ENCODE data around the gene NUBPL.
"Not testable (repeated sequence)": the region's sequence is repeated elsewhere in the genome, so short reads cannot be mapped to it uniquely, and the experiment has no call there.

NUBPL gene

DNA sequence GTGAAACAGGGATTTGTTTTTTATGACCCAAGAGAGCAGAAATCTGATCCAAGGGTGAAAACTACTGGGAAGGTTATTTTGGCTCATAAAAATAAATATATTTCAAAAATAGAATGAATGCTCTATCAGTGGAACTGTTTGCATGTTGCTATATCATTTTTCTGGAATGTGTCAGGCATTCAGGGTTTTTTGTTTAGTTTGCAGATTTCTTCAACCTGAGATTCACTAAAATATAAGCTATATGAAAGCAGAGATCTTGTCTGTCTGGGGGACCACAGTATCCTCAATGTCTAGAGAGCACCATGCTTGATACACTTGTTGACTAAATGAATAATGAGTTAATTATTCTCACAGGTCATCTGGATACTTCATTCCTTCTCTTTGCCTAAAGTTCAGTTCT lies 165.1 kb downstream of the NUBPL start:
- TF ChIP-seq, protein P1, sequence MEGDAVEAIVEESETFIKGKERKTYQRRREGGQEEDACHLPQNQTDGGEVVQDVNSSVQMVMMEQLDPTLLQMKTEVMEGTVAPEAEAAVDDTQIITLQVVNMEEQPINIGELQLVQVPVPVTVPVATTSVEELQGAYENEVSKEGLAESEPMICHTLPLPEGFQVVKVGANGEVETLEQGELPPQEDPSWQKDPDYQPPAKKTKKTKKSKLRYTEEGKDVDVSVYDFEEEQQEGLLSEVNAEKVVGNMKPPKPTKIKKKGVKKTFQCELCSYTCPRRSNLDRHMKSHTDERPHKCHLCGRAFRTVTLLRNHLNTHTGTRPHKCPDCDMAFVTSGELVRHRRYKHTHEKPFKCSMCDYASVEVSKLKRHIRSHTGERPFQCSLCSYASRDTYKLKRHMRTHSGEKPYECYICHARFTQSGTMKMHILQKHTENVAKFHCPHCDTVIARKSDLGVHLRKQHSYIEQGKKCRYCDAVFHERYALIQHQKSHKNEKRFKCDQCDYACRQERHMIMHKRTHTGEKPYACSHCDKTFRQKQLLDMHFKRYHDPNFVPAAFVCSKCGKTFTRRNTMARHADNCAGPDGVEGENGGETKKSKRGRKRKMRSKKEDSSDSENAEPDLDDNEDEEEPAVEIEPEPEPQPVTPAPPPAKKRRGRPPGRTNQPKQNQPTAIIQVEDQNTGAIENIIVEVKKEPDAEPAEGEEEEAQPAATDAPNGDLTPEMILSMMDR (IDR thresholded peaks at IDR 0.05), result no peak
- DNase-seq, result no peak
- Mint-ChIP-seq H3K9me3 (peaks cover 38% of the 10 kb centered on the region), H3K27me3 (ENCODE audit: low read depth, poor library complexity) (no peaks in the 10 kb centered on the region), H3K4me3 (no peak overlapping the region), H3K36me3 (ENCODE audit: low read depth) (peaks cover 28% of the 10 kb centered on the region), H3K27ac (no peak overlapping the region), H3K4me1 (no peaks in the 10 kb centered on the region)

DNA sequence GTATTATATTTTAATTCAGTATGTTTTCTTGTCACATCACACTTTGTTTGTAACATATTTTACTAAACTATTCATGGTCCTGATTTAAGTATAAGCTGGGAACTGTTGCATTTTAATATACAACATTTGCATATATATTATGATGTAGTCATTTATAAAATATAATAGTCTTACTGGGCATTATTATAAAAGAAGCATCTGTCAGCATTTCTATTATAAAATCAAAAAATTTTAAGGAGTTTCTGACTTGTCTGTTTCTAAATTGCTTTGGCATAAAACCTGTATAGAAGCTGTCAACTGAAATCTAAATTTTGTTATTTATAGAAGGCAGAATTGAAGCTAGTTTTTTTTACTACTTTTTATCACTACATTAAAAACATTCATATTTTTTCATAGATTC lies 166.6 kb downstream of the NUBPL start:
- Mint-ChIP-seq H3K27ac (no peak overlapping the region), H3K4me3 (no peak overlapping the region), H3K27me3 (ENCODE audit: low read depth, poor library complexity) (no peaks in the 10 kb centered on the region), H3K9me3 (peaks cover 35% of the 10 kb centered on the region), H3K4me1 (no peaks in the 10 kb centered on the region), H3K36me3 (ENCODE audit: low read depth) (peaks cover 33% of the 10 kb centered on the region)
- no peak for DNase-seq
- TF ChIP-seq, protein P1 (IDR thresholded peaks at IDR 0.05), result no peak

DNA sequence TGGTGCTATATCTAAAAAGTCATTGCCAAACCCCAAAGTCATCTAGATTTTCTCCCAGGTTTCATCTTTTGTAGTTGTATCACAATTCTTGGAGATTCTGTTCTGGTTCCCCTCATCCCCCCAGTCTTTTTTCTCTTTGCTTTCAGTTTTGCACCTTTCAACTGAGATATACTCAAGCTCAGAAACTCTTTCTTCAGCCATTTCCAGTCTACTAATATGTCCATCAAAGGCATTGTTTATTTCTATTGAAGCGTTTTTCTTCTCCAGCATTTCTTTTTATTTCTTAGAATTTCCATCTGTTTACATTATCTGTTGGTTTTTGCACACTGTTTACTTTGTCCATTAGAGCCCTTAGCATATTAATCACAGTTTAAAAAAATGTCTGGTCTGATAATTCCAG lies 179.5 kb downstream of the NUBPL start:
- Mint-ChIP-seq H3K27me3 (ENCODE audit: low read depth, poor library complexity) (no peaks in the 10 kb centered on the region), H3K27ac (no peak overlapping the region), H3K9me3 (peaks cover 23% of the 10 kb centered on the region), H3K36me3 (ENCODE audit: low read depth) (peaks cover 34% of the 10 kb centered on the region), H3K4me1 (no peaks in the 10 kb centered on the region), H3K4me3 (no peak overlapping the region)
- TF ChIP-seq, protein P1 (IDR thresholded peaks at IDR 0.05), result no peak
- DNase-seq, result no peak

DNA sequence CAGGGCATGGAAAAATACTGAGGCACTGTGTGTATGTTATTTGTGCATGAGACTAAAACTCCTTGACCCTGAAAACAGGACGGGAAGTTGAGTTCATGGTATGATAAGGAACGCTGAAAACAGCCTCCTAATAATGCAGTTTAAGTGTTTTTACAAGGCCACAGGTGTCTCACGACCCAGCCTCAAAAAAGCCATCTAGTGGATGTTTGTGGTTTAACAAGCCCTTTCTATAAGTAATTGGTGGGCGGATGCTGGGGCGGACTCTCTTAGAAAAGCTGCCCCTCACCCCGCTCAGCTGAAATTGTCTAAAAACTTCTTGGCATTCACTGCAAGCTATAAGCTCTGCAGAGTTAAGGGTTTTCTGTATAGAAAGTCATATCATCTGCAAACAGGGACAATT lies 184.5 kb downstream of the NUBPL start:
- Mint-ChIP-seq H3K4me3 (no peak overlapping the region), H3K4me1 (no peaks in the 10 kb centered on the region), H3K27ac (no peak overlapping the region), H3K36me3 (ENCODE audit: low read depth) (peaks cover 57% of the 10 kb centered on the region), H3K27me3 (ENCODE audit: low read depth, poor library complexity) (no peaks in the 10 kb centered on the region), H3K9me3 (peaks cover 62% of the 10 kb centered on the region)
- TF ChIP-seq, protein P1 (IDR thresholded peaks at IDR 0.05), result no peak
- no peak for DNase-seq

DNA sequence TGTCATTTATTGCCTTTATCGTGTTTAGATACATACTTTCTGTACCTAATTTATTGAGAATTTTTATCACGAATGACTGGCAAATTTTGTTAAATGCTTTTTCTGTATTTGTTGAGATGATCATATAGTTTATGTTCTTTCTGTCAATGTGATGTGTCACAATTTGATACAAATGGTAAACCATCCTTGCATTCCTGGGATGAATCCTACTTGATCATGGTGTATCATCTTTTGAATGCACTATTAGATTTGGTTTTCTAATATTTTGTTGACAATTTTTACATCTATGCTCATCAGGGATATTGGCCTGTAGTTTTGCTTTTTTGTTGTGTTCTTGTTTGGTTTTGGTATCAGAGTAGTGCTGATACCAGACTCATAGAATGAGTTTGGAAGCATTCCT lies 185.1 kb downstream of the NUBPL start:
- no peak for DNase-seq
- no peak overlapping the region for H3K4me3 Mint-ChIP-seq
- TF ChIP-seq, protein P1 (IDR thresholded peaks at IDR 0.05), result no peak
- H3K36me3 Mint-ChIP-seq (ENCODE audit: low read depth), result peaks cover 56% of the 10 kb centered on the region
- no peaks in the 10 kb centered on the region for H3K4me1 Mint-ChIP-seq
- peaks cover 65% of the 10 kb centered on the region for H3K9me3 Mint-ChIP-seq
- no peaks in the 10 kb centered on the region for H3K27me3 Mint-ChIP-seq (ENCODE audit: low read depth, poor library complexity)
- no peak overlapping the region for H3K27ac Mint-ChIP-seq

DNA sequence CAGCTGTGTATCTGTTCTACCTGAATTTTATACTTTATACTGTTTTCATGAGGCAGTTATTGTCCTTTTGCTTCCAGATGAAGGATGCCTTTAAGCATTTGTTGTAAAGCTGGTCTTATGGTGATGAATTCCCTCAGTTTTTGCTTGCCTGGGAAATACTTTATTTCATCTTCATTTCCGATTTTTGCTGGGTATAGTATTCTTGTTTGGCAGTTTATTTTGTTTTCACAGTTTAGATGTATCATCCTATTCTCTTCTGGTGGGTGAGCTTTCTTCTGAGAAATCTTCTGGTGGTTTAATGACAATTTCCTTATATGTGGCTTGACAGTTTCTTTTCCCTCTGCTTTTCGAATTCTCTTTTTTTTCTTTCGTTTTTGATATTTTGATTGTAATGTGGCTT lies 188.1 kb downstream of the NUBPL start:
- H3K4me1 Mint-ChIP-seq, result no peaks in the 10 kb centered on the region
- peaks cover 5% of the 10 kb centered on the region for H3K27me3 Mint-ChIP-seq (ENCODE audit: low read depth, poor library complexity)
- H3K9me3 Mint-ChIP-seq, result peaks cover 60% of the 10 kb centered on the region
- H3K27ac Mint-ChIP-seq, result no peak overlapping the region
- no peak for DNase-seq
- TF ChIP-seq, protein P1 (IDR thresholded peaks at IDR 0.05), result no peak
- H3K4me3 Mint-ChIP-seq, result no peak overlapping the region
- peaks cover 50% of the 10 kb centered on the region for H3K36me3 Mint-ChIP-seq (ENCODE audit: low read depth)

DNA sequence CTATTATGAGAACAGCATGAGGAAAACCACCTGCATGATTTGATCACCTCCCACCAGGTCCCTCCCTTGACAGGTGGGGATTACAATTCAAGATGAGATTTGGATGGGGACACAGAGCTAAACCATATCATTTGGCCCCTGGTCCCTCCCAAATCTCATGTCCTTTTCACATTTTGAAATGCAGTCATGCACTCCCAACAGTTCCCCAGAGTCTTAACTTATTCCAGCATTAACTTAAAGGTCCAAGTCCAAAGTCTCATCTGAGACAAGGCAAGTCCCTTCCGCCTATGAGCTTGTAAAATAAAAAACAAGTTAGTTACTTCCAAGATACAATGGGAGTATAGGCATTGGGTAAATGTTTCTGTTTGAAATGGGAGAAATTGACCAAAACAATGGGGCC lies 189.8 kb downstream of the NUBPL start:
- Mint-ChIP-seq H3K9me3 (peaks cover 57% of the 10 kb centered on the region), H3K36me3 (ENCODE audit: low read depth) (peaks cover 43% of the 10 kb centered on the region)
- DNase-seq; H3K27me3 Mint-ChIP-seq (ENCODE audit: low read depth, poor library complexity); H3K4me3 Mint-ChIP-seq; H3K4me1 Mint-ChIP-seq; H3K27ac Mint-ChIP-seq: not testable (repeated sequence)
